Measurements from ENCODE around the gene TSHZ2.

GRCh38 chr20:53136473-53136872 is 164.3 kb downstream of the TSHZ2 start:
- TF ChIP-seq HDAC6 (IDR thresholded peaks at IDR 0.05; ENCODE audit: low read depth, low read length): no peak
- TF ChIP-seq MAX (CRISPR knock-in tag; IDR thresholded peaks at IDR 0.05): no peak
- no peak for TF ChIP-seq TFE3 (CRISPR knock-in tag; IDR thresholded peaks at IDR 0.05)
- no peak for TF ChIP-seq ATF3 (IDR thresholded peaks at IDR 0.05)
- TF ChIP-seq ATF3 (CRISPR knock-in tag; conservative IDR thresholded peaks at IDR 0.05): no peak
- no peak for TF ChIP-seq SPI1 (IDR thresholded peaks at IDR 0.05; ENCODE audit: borderline replicate concordance, low read depth, low read length)
